Astrocyte (in vitro differentiated cells and primary cell): Measurements from ENCODE around the gene RSKR. TPM values are rescaled to one million over a fixed set of nuclear protein-coding genes. Genes with fewer than 3 reads are reported as not detected.
A peak's percentile ranks its signal among the peaks of the same experiment; 100 is the strongest.

Experiments
- DNase-seq: peaks from one replicate; pipeline ENCODE4 v3.0.0-alpha.2; 2010; ENCODE audit warnings: low read depth
- FAIRE-seq: peaks from 2 replicates; lab custom pipeline; 2011; peaks lifted over from hg19 to GRCh38; lab: Jason Lieb, UNC
- H2AFZ ChIP-seq: 2 replicates; pipeline ENCODE4 v1.6.0; 2012; ENCODE audit warnings: low read depth, low read length, inconsistent platforms
- H3K27ac ChIP-seq: 2 replicates; pipeline ENCODE4 v1.5.1; 2011; ENCODE audit warnings: low read depth, low read length, inconsistent platforms
- H3K27me3 ChIP-seq: 2 replicates; pipeline ENCODE4 v1.6.0; 2011; ENCODE audit warnings: low read length, inconsistent platforms; ENCODE audit not compliant: insufficient read depth
- H3K36me3 ChIP-seq: 2 replicates; pipeline ENCODE4 v1.5.1; 2011; ENCODE audit warnings: low read length, inconsistent platforms; ENCODE audit not compliant: insufficient read depth
- H3K4me1 ChIP-seq: 2 replicates; pipeline ENCODE4 v1.5.1; 2011; ENCODE audit warnings: low read length, inconsistent platforms; ENCODE audit not compliant: insufficient read depth
- H3K4me2 ChIP-seq: 2 replicates; pipeline ENCODE4 v1.6.0; 2012; ENCODE audit warnings: low read length, inconsistent platforms
- H3K4me3 ChIP-seq: 2 replicates; pipeline ENCODE4 v1.5.1; 2011; ENCODE audit warnings: low read depth, mild to moderate bottlenecking, low read length, inconsistent platforms; ENCODE audit not compliant: insufficient read depth
- H3K79me2 ChIP-seq: 2 replicates; pipeline ENCODE4 v1.6.0; 2012; ENCODE audit warnings: mild to moderate bottlenecking, low read length, inconsistent platforms; ENCODE audit not compliant: insufficient read depth
- H3K9ac ChIP-seq: 2 replicates; pipeline ENCODE4 v1.6.0; 2012; ENCODE audit warnings: mild to moderate bottlenecking, low read length, inconsistent platforms
- H3K9me3 ChIP-seq: 2 replicates; pipeline ENCODE4 v1.5.1; 2012; ENCODE audit warnings: low read depth, mild to moderate bottlenecking, low read length, inconsistent platforms; ENCODE audit not compliant: insufficient read depth
- H4K20me1 ChIP-seq: 2 replicates; pipeline ENCODE4 v1.6.0; 2012; ENCODE audit warnings: low read length, inconsistent platforms; ENCODE audit not compliant: insufficient read depth
- H3K27ac Mint-ChIP-seq: one replicate; pipeline ENCODE4 v1.8.0; 2021; ENCODE audit warnings: mild to moderate bottlenecking, mixed read lengths; ENCODE audit not compliant: unreplicated experiment
- H3K27me3 Mint-ChIP-seq: one replicate; pipeline ENCODE4 v1.8.0; 2021; ENCODE audit warnings: low read depth, mixed read lengths; ENCODE audit not compliant: unreplicated experiment
- H3K36me3 Mint-ChIP-seq: one replicate; pipeline ENCODE4 v1.8.0; 2021; ENCODE audit warnings: low read depth, mixed read lengths; ENCODE audit not compliant: unreplicated experiment
- H3K4me1 Mint-ChIP-seq: one replicate; pipeline ENCODE4 v1.8.0; 2021; ENCODE audit warnings: low read depth, mixed read lengths; ENCODE audit not compliant: unreplicated experiment
- H3K4me3 Mint-ChIP-seq: one replicate; pipeline ENCODE4 v1.8.0; 2021; ENCODE audit warnings: mild to moderate bottlenecking, moderate library complexity, mixed read lengths; ENCODE audit not compliant: unreplicated experiment
- H3K9me3 Mint-ChIP-seq: one replicate; pipeline ENCODE4 v1.8.0; 2021; ENCODE audit warnings: mild to moderate bottlenecking, mixed read lengths; ENCODE audit not compliant: unreplicated experiment
- EZH2 ChIP-seq: IDR thresholded peaks from 2 replicates; pipeline ENCODE4 v1.6.1; 2012; ENCODE audit warnings: mild to moderate bottlenecking, low read length, inconsistent platforms; ENCODE audit not compliant: insufficient read depth
- total RNA-seq: library from RNA; stranded (reverse); gene quantifications from 2 replicates; pipeline ENCODE4 v1.2.1, GENCODE V29; 2021
- TF ChIP-seq, protein P1 (sequence below): IDR thresholded peaks from 2 replicates; pipeline ENCODE4 v1.5.1; 2011; ENCODE audit warnings: low read depth, mild to moderate bottlenecking, inconsistent platforms, low read length, moderate library complexity; ENCODE audit not compliant: insufficient read depth

The RSKR gene
- total RNA-seq, 1 donor from 2014 or later: 13.5 TPM

DNA sequence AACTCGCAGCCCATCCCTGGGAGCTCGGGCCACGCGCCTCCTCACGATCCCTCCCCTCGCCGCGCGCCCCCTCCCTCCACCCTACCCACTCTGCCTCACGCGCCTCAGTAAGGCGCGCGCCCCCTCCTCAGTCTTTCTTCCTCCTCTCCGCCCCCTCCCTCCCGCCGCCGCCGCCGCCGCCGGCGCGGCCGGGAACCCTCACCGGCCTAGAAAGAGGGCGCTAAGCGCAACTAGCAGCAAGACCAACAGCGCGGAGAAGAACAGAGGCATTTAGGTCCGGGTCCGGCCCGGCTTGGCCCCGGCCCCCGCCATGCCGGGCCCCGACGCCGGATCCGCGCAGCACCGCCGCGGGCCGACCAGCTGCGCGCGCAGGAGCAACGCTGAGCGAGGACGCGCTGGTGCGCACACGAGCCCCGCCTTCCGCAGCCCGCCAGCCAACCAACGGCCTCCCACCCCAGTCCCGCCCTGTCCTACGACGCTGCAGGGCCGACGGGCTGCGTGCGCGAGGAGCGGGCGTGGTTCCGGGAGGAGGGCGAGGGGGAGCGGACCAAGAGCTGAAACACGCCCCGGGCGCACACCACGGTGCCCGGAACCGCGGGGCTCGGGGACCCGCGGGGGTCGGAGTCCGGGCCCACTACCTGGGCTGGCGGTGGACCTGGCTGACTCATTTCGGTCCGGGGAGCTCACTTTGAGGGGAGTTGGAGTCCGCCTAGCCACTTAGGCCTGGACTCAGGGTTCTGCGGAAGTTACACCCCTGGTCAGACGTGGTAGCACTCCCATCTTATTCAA lies 31.0 kb upstream of the RSKR start, which contains the start of gene BLTP2:
BLTP2 (minus strand) TSS at position 372 of the 789 bp plus-strand sequence; CDS start at position 270, 102 bp downstream.
- Histone ChIP-seq H3K4me2 (peak within 1 kb of the TSS; percentile 98), H3K4me3 (peak within 1 kb of the TSS; percentile 77), H3K27ac (peak within 1 kb of the TSS; percentile 78), H2AFZ (peak within 1 kb of the TSS; percentile 83), H3K4me1 (peaks cover 12% of the 10 kb centered on the region), H3K27me3 (no peaks in the 10 kb centered on the region), H3K9ac (peak within 1 kb of the TSS; percentile 82), H4K20me1 (peaks cover 29% of the 10 kb centered on the region), H3K79me2 (peaks cover 35% of the 10 kb centered on the region), H3K9me3 (no peaks in the 10 kb centered on the region), H3K36me3 (peaks cover 37% of the 10 kb centered on the region)
- Mint-ChIP-seq H3K4me1 (peaks cover 12% of the 10 kb centered on the region), H3K36me3 (peaks cover 10% of the 10 kb centered on the region), H3K27me3 (no peaks in the 10 kb centered on the region), H3K9me3 (no peaks in the 10 kb centered on the region), H3K27ac (peak within 1 kb of the TSS; percentile 84), H3K4me3 (peak within 1 kb of the TSS; percentile 93)
- TF ChIP-seq EZH2: no peak
- TF ChIP-seq, protein P1, sequence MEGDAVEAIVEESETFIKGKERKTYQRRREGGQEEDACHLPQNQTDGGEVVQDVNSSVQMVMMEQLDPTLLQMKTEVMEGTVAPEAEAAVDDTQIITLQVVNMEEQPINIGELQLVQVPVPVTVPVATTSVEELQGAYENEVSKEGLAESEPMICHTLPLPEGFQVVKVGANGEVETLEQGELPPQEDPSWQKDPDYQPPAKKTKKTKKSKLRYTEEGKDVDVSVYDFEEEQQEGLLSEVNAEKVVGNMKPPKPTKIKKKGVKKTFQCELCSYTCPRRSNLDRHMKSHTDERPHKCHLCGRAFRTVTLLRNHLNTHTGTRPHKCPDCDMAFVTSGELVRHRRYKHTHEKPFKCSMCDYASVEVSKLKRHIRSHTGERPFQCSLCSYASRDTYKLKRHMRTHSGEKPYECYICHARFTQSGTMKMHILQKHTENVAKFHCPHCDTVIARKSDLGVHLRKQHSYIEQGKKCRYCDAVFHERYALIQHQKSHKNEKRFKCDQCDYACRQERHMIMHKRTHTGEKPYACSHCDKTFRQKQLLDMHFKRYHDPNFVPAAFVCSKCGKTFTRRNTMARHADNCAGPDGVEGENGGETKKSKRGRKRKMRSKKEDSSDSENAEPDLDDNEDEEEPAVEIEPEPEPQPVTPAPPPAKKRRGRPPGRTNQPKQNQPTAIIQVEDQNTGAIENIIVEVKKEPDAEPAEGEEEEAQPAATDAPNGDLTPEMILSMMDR: no peak
- peak; percentile 85 for DNase-seq
- no peak for FAIRE-seq

DNA sequence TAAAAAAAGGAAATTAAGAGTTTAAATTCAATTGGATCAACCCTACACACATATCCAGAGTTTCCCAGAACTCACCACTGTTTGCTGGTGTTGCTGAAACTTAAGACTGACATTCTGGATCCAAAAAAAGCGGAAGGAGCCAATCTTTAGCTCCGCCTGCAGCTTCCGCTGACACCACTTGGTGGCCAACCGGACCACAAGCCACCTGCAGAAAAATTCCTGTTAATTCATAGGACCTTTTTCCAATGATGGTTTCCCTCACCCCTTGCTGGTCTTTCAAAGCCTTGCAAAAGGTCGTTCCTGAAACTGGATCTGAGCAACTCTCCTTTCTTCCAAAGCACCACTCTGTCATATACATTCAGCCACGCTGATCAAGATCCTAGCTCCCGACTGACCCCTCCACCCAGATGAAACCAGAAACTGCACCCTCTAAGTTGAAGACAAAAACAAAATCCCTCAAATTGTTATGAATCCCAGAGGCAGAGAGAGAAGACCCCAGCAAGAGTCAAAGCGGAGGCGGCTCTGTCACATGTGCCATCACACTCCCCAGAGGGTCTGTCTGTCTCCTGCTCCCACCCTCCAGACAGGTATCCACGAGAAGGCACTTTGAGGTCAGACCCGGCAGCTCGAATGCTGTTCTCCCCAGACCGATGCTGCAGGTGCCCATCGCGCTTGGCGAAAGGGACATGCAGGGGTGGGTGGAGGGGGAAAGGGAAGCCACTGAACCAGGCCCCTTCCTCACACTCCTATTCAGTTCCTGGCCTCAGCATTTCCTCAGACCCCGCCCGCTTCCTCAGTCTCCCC lies 30.2 kb upstream of the RSKR start:
- H3K27me3 ChIP-seq: no peaks in the 10 kb centered on the region
- peak overlapping the region; percentile 77 for H3K4me3 ChIP-seq
- H3K9ac ChIP-seq: peak overlapping the region; percentile 82
- peaks cover 36% of the 10 kb centered on the region for H4K20me1 ChIP-seq
- H3K4me1 ChIP-seq: peaks cover 12% of the 10 kb centered on the region
- no peak for TF ChIP-seq EZH2
- TF ChIP-seq, protein P1: peak; percentile 48
- H3K4me2 ChIP-seq: peak overlapping the region; percentile 98
- Mint-ChIP-seq H3K36me3 (peaks cover 16% of the 10 kb centered on the region), H3K27me3 (no peaks in the 10 kb centered on the region), H3K27ac (peak overlapping the region; percentile 84), H3K4me1 (peaks cover 12% of the 10 kb centered on the region), H3K4me3 (peak overlapping the region; percentile 93), H3K9me3 (no peaks in the 10 kb centered on the region)
- peaks cover 38% of the 10 kb centered on the region for H3K79me2 ChIP-seq
- peak overlapping the region; percentile 13 for H2AFZ ChIP-seq
- no peaks in the 10 kb centered on the region for H3K9me3 ChIP-seq
- H3K36me3 ChIP-seq: peaks cover 45% of the 10 kb centered on the region
- FAIRE-seq: peak; percentile 23
- H3K27ac ChIP-seq: no peak overlapping the region
- peak; percentile 41 for DNase-seq
